HG03460 (cell line): Measurements from ENCODE around the gene TANGO6.

Source experiments
- ATAC-seq: cut with Tn5 transposase; IDR thresholded peaks from one replicate; pipeline ENCODE4 v1.9.1; 2021; ENCODE audit not compliant: unreplicated experiment

The TANGO6 gene

DNA sequence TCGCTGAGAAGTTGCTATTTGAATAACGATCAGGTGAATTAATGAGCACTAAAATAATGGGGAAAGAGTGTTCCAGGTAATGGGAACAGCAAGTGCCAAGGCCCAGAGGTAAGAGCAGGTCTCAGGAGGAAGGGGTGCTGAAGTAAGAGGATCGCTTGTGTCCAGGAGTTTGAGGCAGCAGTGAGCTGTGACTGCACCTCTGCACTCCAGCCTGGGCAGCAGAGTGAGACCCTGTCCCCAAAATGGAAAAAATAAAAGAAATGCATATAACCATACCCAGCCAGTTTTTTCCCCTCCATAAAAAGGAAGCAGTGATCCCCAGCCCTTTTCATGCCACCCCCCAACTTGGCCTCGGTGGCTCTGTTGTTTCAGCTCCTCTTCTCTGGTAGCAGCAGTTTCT, 245.4 kb downstream of the TANGO6 start:
- no peak for ATAC-seq

DNA sequence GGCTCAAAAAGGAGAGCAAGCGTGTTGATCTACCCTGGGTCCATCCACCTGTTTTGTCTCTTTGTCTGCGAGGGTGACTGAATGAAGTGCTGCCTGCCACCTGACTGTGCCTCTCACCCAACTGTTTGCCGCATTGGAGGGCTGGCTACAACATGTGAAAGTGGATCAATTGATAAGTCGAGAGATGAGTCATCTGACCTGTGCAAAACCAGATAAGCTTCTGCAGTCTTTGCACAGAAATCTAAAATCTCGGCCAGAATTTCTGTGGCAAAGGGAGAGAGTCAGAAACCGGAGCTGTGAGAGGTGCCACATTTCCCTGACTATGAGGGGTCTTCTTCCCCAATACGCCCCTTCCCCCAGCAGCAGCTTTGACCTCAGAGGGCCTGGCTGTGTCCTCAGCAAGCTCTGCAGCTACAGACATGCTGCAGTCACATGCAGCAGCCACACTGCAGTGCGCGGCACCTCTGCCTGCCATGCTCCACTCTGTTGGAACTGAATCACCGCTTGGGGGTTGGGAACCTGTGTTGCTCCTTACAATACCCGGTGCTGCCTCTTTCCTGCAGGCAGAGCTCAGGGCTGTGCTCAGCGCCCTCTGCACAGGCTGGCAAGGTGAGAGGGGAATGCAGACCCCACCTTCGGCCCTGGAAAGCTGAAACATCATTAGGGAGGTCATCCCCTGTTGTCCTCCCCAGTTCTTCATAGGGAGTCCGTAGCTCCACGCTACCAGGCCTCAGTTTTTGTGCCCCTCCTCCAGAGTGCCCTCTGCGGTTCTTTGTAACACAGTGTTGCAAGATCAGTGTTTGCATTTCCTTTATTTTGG, 246.0 kb downstream of the TANGO6 start:
- ATAC-seq, result no peak

DNA sequence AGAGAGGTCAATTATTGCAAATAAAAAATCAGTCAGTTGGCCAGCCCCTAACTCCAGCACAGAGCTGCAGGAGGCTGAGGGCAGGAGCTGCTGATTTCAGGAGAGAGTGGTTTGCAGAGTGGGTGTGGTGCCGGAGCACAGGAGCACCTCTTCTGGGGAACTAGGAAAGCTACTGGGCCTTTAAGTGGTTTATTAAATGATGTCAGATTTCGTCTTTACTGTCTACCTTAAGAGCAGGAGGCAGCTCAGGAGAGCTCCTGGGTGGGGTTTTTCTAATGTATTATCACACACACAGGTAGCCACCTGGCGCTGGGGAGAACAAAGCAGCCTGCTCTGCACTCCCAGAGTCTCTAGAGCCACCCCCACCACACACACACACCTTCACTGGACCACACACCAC, 250.6 kb downstream of the TANGO6 start:
- ATAC-seq, result no peak

DNA sequence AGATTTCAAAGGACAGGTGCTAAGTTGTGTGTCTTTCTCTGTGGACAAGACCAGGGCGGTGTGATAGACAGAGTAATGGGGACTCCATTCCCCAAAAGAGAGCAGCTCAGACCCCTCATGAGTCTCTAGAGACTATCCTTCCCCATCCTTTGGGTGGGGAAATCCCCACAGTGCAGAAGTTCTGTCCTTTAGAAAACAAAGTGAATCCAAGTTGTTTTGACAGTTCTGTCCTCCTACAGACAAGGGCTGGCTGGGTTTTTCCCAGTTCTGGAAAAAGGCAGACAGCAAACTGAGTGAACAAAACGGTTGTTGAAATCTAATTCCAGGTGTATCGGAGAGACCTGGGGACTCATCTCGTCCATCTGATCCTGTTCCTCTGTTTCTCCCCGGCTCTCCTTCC, 251.2 kb downstream of the TANGO6 start:
- ATAC-seq, result no peak

DNA sequence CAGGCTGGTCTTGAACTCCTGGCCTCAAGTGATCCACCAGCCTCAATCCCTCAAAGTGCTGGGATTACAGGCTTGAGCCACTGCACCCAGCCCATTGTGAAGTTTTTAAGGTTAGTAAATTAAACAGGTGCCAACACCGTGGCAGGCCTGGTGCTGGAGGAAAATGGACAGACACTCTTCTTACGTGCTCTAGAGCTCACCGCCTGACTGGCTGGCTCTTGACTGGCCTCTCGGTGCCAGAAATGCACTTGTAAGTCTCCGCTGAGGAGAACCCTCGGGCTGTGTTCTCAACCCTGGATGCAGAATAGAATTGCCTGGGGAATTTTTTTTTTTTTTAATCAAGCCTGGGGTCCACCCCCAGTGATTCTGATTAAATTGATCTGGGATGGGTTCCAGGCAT, 251.9 kb downstream of the TANGO6 start:
- no peak for ATAC-seq

DNA sequence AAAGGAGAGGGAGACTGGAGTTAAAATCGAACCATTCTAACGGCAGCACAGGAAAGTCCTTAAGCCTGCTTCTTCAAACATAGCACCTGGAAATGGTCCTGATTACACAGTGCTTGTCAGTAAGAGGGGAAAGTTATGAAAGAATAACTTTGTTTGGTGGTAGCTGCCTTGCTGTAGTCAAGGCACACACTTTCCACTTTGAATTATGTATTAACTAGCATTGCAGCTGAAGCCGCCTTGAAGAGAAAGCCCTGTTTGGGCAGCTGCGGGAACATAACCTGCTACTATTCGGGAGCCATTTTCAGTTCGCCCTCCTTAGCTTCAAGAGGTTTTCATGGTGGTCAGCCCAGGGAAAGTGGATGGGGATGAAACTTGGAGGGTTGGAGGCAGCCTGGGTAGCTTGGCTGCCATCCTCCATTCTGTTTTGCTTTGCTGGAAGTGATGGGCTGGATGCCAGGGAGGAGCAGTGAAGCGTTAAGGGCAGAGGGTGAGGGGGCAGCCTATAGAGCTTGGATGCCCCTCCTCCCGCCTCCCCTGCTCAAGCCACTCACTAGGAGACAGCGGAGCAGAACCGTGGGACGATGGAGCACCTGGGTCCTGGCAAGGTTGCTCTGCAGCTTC, 256.9 kb downstream of the TANGO6 start:
- ATAC-seq, result no peak

DNA sequence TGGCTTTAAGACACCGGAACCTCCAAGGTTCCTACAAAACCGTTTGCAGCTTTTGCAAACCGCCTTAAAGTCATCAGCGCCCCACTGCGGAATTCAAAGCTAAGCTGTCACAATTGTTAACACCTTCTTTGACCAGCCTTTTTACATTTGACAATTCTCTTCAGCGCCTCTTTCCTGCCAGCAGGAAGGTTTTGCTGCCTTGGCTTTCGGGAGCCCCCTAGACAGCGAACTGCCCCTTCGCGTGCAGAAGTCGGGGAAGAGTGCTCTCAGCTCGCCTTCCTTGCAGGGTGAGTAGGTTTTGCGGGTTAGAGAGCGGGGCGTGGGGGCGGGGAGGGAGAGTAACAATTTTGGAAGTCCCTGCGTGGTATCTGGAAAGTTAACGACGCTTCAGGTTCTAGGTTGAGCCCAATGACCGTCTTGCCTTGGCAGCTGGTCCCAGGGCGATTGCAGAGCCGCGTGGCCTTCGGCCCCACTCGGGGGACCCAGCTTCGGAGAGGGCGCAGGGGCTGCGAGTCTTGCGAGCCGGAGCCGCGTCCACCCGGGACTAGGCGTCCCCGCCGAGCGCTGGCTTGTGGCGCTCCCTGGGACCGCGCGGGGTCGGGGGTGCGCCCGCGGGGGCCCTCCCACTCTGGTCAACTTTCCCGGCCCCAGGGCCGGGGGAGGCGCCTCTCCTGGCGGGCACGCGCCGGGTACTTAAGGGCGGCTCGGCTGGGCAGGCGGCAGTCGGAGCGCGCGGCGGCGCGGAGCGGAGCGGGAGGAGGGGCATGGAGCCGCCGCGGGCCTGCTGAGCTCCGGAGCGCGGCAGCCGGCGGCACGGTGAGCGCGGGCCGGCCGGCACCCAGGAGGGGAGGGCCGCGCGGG, 262.4 kb downstream of the TANGO6 start, which contains the start of gene HAS3:
Gene HAS3 (plus strand): TSS at position 153 of the 861 bp plus-strand sequence. CDS start 3,743 bp downstream, outside the sequence.
- no peak for ATAC-seq

DNA sequence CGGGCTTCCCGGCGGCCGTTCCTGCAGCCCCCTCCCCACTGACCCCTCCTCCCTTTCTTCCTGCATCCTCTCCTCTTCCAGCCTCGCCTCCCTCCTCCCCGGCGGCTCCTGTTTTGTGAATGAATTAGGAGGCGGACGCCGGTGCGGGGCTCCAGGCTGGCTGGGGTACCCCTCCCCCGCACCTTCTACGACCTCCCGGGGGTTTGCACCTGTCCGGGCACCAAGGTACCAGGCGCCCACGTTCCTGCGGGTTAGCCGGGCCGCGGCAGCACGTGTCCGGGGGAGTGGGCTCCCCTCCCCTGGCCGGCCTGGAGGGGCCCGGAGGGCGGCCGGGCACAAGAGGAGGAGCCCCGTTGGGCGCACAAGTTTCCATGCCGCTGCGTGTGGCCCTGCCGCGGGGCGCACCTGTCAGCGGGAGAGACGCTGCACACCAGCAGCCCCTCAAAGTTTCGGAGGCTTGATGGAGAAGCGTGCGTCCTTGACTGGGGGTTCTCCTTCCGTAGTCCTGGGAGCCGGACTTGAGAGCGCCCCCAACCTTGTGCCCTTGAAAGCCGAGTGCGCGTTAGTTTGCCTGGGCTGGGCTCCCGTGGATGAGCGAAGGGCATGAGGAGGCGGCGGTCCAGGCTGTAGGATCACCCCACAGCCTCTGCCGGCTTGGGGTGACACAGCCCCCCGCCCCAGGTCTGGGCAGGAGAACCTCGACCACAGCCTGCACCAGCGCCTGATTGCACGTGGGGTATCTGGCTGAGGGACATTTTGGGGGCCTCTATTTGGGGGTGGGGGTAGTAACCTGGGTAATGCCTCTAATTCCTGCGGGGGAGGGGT, 263.4 kb downstream of the TANGO6 start:
- no peak for ATAC-seq

DNA sequence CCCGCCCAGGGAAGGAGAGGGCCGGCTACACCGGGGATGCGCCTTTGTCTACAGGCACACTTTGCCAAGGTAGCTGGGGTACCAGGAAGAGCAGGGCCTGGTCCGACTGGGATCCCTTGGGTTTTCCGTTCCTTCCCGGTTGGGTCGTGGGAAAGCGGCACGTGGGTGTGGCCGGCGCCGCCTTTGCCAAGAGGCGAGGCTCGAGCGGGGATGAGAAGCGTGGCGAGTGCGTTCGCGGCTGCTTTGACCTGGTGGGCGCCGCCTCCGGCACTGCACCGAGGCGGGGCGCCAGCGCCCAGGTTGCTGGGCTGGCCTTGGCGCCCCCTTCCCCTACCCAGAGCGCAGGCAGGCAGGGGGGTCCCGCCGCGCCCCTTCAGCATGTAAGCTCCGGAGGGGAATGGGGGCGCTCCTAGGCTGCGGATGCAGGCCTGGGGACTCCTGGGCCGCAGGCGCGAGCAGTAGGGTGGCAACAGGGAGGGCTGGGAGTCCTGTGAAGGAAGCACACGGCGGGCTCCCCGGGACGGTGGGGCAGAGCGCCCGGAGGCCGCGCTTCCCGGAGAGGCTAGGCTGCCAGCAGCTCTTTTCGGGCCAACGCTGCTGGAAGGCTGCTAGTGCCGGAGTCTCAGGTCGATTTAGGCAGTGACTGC, 264.1 kb downstream of the TANGO6 start:
- no peak for ATAC-seq

DNA sequence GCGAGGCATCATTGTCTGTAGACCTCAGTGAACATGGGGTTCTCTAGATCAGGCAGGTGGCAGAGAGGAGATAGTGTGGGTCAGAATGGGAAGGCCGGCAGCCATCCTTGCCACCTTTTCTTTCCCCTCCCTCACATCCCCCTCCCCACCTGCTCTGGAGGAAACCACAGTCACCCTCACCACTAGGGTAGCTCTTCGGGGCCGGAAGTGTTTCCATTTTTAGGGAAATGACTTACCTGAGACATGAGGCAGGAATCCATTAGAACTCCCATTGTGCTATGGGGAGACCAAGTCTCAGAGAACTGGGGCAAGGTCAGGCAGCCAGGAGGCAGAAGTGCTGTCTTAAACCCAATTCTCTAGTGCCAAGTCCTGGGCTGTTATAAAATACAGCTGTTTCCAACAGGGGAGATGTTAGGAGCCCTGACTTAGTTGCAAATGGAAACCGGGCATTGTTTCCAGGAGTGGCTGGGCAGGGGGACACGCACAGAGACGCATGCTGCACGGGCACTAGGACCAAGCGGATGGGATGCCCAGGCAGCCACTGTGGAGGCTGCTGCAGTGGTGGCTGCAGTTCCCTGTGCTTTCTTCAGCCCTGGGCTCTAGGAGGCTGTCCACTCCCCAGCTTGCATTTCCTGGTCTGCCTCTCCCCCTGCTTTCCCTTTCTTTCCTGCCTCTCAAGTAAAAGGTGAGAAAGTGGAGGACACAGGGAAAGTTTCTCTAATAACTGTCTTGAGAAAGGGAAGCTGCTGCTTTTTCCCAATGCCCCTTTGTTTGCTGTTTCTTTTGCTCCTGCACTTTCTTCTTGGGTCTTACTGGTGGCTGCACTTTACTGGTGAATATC, 265.0 kb downstream of the TANGO6 start:
- no peak for ATAC-seq

DNA sequence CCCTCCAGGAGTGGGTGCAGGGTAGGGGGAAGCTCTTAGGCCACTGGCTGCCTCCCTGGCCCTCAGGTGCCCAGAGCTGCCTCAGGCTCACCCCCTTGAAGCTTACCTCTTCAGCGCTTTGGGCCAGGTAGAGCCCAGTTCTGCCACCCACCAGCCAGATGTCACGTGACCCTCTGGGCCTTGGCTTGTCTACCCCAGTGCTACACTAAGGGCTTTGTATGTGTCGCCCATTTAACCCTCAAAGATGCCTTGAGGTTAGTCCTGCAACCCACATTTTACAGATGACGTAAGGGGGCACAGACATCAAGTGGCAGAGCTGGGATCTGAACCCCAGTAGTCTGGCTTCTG, 265.5 kb downstream of the TANGO6 start:
- no peak for ATAC-seq

DNA sequence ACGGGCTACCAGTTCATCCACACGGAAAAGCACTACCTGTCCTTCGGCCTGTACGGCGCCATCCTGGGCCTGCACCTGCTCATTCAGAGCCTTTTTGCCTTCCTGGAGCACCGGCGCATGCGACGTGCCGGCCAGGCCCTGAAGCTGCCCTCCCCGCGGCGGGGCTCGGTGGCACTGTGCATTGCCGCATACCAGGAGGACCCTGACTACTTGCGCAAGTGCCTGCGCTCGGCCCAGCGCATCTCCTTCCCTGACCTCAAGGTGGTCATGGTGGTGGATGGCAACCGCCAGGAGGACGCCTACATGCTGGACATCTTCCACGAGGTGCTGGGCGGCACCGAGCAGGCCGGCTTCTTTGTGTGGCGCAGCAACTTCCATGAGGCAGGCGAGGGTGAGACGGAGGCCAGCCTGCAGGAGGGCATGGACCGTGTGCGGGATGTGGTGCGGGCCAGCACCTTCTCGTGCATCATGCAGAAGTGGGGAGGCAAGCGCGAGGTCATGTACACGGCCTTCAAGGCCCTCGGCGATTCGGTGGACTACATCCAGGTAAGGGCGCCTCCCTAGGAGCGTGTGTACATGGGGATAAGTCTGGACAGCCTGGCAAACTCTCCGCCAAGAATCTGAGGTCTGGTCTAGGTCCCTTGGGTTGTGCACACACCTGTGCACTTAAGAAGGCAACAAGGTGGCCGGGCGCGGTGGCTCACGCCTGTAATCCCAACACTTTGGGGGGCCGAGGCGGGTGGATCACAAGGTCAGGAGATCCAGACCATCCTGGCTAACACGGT, 266.3 kb downstream of the TANGO6 start:
- ATAC-seq, result no peak

DNA sequence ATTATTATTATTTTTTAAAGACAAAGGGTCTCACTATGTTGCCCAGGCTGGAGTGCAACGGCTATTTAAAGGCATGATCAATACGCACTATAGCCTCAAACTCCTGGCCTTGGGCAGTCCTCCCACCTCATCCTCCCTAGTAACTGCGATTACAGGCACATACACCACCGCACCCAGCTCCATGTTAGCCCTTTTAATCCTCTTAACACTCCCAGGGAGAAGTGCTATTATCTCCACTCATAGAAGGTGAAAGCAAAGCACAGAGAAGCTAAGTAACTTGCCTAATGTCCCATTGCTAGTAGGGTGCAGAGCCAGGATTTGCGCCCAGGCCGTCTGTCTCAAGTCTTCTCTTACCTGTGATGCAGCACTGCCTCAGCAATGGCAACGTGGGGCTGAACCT, 267.1 kb downstream of the TANGO6 start:
- no peak for ATAC-seq

DNA sequence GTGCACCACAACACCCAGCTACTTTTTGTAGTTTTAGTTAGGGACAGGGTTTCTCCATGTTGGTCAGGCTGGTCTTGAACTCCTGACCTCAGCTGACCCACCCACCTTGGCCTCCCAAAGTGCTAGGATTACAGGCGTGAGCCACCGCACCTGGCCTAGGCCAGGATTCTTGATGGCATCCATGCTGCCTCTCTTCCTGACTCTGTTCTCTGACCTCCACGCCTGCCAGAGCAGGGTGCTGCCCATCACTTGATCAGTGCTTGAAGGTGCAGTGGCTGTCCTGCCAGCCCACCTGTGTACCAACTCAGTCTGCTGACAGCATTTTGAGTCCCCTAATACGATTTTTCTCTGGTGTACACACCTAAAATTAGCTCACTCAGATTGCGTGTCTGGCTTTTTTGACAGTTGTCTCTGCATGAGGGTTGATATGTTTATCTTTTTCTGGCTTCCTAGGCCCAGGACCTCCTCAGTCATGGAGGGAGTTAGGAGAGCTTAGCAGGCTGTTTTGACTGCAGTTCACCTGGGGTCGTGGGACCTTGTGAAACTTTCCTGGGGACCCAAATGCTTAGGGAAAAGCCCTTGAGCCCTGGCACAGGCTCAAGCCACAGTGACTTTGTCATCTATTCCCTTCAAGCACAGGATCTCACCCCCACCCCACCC, 268.0 kb downstream of the TANGO6 start:
- no peak for ATAC-seq

DNA sequence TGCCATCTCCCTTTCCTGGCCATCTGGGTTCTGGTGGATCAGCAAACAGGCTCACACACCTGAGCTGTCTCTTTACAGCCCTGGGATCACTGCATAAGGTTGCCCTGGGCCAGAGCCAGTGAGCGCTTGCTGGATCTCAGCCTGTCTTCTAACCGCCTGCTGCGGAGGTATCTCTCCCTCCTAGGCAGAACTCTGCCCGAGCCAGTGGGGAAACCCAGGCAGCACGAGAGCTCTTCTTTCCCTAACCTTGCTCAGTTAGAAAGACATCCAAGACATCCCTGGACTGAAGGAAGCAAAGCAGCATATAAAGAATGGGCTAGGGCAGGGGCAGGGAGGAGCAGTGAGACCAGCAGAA, 268.5 kb downstream of the TANGO6 start:
- no peak for ATAC-seq

DNA sequence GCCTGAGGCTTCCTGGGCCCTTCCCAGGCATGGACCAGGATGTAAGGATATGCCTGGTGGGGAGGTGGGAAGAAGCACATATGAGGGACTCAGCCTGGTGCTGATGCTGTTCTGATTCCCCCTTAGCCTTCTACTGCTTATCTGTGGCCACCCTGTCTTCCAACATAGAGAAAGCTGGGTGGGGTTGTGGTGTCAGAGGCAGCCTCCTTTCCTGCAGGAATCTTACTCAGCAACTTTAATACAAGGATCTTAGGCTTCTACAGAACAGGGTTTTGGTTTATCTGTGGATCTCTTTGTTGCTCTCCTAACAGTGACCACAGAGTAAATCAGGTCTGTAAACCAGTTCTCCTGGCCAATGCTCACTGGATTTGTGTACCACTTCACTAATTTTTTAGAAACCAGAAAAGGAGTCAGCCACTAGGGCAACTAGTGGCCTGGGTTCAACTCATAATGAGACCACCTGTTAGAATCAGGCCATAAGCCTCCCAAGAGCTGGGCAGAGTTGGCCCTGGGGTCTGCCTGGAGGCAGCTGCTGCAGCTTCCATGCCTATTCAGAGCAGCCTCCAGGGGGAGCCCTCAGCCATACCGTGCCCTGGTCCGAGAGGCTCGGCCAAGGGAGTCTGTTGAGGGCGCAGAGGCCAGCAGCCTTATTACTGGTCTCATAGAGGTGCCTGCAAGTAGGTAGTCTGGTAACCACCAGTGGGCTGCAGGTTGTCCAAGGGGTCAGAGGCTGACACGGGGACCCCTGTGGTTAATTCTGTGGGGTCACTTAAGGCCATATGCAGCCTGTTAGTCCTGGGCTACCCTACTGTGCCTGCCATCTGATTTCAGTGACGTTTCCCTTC, 269.2 kb downstream of the TANGO6 start:
- no peak for ATAC-seq

DNA sequence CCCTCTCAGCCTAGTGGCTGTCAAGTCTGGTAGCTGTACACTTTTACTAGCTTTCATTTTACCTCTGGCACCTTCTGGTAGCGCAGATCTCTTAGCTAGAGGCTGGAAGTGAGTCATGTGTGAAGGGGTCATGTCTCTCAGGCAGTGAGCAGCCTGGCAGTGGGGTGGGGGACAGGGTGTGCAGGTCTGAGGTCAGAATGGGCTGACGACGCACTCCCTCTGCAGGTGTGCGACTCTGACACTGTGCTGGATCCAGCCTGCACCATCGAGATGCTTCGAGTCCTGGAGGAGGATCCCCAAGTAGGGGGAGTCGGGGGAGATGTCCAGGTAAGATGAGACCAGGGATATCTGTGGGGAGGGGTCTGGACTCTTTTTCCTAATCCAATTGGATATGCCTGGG, 269.9 kb downstream of the TANGO6 start:
- no peak for ATAC-seq
